T-helper 2 cell (primary cell): ENCODE measurements around the gene CASP12.

Experiments
- DNase-seq, 5 experiments: peaks; one replicate each; pipeline versions ENCODE4 v3.0.0 to v3.0.0-alpha.2; 2012 to 2022

CASP12 gene

GRCh38 chr11:104836691-104837090 is 61.6 kb downstream of the CASP12 start:
- no peak for DNase-seq
